ENCODE results near the gene PBX4. TPM values are rescaled to one million over a fixed set of nuclear protein-coding genes. Genes with fewer than 3 reads are reported as not detected.

The PBX4 gene
- total and polyA plus RNA-seq, 2 of the 8 experiments (the other 6 are each of a cell fraction or from before 2014, with no cell fraction given) = 3.4 to 3.8 TPM

- TF ChIP-seq SIX5 (IDR thresholded peaks at IDR 0.05; ENCODE audit: low read depth, low read length) = no peak
These were observed 76.9 kb downstream of the PBX4 start (continued) for GRCh38 chr19:19541616-19542015.
